ENCODE measurements around the gene ATP2B2. TPM values are rescaled to one million over a fixed set of nuclear protein-coding genes. Genes with fewer than 3 reads are reported as not detected.
A peak's percentile ranks its signal among the peaks of the same experiment; 100 is the strongest.

The ATP2B2 gene
- total and polyA plus RNA-seq, 9 of the 15 experiments (the other 6 are each of a cell fraction or from before 2014, with no cell fraction given) = 0.06 TPM; not detected in 8

DNA sequence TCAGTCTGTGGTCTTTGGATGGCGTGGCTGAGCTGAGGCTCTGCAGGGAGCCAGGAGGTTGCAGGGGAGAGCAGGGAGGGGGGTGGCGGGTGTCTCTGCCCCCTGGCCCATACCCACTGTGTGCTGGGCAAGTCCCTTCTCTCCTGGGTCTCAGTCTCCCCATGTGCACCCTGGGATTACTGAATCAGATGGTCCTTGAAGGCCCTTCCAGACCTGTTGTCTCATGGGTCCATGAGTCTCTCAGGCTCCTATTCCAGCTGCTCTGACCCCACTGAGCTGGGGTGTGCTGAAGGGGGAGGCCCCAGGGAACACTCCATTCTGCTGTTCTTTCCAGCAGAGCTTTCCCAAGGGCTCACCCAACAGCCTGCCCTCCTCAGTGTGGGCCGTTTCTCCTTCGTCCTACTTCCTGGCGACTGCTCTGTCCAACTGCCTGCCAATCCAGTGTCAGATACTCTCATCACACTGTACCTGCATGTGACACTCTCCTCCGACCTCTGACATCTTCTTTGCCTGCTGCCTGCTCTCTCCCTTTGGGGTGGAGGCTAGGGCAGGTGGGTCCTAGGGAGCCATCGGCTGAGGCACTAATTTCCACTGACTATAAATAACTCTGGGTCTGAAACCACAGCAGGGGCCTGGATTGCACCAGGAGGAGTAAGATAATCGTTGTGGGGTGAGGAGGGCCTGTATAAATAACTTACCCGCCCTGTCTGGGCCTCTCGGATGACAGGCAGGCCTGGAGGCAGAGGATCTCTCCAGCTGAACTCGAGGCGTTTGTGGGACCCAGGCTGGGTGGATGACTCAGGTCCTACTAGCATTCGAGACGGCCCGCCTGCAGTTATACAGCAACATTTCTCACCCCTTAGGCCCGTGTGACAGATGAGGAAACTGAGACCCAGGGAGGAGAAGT lies 67.1 kb downstream of the ATP2B2 start (continued):
- TF ChIP-seq TBL1XR1 (IDR thresholded peaks at IDR 0.05; ENCODE audit: low read length in 2 of 2) = no peak
- TF ChIP-seq TEAD2 (tag; IDR thresholded peaks at IDR 0.05) = no peak
- TF ChIP-seq, protein P1, sequence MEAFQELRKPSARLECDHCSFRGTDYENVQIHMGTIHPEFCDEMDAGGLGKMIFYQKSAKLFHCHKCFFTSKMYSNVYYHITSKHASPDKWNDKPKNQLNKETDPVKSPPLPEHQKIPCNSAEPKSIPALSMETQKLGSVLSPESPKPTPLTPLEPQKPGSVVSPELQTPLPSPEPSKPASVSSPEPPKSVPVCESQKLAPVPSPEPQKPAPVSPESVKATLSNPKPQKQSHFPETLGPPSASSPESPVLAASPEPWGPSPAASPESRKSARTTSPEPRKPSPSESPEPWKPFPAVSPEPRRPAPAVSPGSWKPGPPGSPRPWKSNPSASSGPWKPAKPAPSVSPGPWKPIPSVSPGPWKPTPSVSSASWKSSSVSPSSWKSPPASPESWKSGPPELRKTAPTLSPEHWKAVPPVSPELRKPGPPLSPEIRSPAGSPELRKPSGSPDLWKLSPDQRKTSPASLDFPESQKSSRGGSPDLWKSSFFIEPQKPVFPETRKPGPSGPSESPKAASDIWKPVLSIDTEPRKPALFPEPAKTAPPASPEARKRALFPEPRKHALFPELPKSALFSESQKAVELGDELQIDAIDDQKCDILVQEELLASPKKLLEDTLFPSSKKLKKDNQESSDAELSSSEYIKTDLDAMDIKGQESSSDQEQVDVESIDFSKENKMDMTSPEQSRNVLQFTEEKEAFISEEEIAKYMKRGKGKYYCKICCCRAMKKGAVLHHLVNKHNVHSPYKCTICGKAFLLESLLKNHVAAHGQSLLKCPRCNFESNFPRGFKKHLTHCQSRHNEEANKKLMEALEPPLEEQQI (IDR thresholded peaks at IDR 0.05) = no peak
- no peak for TF ChIP-seq SAFB2 (IDR thresholded peaks at IDR 0.05; ENCODE audit: borderline replicate concordance, low read depth, low read length, severe bottlenecking)
- TF ChIP-seq NFATC3 (IDR thresholded peaks at IDR 0.05) = no peak
- no peak for TF ChIP-seq ZNF253 (CRISPR knock-in tag; conservative IDR thresholded peaks at IDR 0.05)
- TF ChIP-seq FOXA3 (CRISPR knock-in tag; conservative IDR thresholded peaks at IDR 0.05 in 1 of 2, IDR thresholded peaks at IDR 0.05 in 1 of 2) = peak in 1 of 2 experiments; percentile 57; a peak in 1 of 4 replicates
- no peak for TF ChIP-seq ZNF274 (IDR thresholded peaks at IDR 0.05; ENCODE audit: borderline replicate concordance, low read depth, low read length)
- TF ChIP-seq, protein P2, sequence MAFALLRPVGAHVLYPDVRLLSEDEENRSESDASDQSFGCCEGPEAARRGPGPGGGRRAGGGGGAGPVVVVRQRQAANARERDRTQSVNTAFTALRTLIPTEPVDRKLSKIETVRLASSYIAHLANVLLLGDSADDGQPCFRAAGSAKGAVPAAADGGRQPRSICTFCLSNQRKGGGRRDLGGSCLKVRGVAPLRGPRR (CRISPR knock-in tag; IDR thresholded peaks at IDR 0.05) = no peak
- no peak for TF ChIP-seq CBX1 (IDR thresholded peaks at IDR 0.05; ENCODE audit: low read depth)
- TF ChIP-seq HDAC3 (IDR thresholded peaks at IDR 0.05; ENCODE audit: borderline replicate concordance, partially characterized antibody) = no peak
- TF ChIP-seq, protein P3, sequence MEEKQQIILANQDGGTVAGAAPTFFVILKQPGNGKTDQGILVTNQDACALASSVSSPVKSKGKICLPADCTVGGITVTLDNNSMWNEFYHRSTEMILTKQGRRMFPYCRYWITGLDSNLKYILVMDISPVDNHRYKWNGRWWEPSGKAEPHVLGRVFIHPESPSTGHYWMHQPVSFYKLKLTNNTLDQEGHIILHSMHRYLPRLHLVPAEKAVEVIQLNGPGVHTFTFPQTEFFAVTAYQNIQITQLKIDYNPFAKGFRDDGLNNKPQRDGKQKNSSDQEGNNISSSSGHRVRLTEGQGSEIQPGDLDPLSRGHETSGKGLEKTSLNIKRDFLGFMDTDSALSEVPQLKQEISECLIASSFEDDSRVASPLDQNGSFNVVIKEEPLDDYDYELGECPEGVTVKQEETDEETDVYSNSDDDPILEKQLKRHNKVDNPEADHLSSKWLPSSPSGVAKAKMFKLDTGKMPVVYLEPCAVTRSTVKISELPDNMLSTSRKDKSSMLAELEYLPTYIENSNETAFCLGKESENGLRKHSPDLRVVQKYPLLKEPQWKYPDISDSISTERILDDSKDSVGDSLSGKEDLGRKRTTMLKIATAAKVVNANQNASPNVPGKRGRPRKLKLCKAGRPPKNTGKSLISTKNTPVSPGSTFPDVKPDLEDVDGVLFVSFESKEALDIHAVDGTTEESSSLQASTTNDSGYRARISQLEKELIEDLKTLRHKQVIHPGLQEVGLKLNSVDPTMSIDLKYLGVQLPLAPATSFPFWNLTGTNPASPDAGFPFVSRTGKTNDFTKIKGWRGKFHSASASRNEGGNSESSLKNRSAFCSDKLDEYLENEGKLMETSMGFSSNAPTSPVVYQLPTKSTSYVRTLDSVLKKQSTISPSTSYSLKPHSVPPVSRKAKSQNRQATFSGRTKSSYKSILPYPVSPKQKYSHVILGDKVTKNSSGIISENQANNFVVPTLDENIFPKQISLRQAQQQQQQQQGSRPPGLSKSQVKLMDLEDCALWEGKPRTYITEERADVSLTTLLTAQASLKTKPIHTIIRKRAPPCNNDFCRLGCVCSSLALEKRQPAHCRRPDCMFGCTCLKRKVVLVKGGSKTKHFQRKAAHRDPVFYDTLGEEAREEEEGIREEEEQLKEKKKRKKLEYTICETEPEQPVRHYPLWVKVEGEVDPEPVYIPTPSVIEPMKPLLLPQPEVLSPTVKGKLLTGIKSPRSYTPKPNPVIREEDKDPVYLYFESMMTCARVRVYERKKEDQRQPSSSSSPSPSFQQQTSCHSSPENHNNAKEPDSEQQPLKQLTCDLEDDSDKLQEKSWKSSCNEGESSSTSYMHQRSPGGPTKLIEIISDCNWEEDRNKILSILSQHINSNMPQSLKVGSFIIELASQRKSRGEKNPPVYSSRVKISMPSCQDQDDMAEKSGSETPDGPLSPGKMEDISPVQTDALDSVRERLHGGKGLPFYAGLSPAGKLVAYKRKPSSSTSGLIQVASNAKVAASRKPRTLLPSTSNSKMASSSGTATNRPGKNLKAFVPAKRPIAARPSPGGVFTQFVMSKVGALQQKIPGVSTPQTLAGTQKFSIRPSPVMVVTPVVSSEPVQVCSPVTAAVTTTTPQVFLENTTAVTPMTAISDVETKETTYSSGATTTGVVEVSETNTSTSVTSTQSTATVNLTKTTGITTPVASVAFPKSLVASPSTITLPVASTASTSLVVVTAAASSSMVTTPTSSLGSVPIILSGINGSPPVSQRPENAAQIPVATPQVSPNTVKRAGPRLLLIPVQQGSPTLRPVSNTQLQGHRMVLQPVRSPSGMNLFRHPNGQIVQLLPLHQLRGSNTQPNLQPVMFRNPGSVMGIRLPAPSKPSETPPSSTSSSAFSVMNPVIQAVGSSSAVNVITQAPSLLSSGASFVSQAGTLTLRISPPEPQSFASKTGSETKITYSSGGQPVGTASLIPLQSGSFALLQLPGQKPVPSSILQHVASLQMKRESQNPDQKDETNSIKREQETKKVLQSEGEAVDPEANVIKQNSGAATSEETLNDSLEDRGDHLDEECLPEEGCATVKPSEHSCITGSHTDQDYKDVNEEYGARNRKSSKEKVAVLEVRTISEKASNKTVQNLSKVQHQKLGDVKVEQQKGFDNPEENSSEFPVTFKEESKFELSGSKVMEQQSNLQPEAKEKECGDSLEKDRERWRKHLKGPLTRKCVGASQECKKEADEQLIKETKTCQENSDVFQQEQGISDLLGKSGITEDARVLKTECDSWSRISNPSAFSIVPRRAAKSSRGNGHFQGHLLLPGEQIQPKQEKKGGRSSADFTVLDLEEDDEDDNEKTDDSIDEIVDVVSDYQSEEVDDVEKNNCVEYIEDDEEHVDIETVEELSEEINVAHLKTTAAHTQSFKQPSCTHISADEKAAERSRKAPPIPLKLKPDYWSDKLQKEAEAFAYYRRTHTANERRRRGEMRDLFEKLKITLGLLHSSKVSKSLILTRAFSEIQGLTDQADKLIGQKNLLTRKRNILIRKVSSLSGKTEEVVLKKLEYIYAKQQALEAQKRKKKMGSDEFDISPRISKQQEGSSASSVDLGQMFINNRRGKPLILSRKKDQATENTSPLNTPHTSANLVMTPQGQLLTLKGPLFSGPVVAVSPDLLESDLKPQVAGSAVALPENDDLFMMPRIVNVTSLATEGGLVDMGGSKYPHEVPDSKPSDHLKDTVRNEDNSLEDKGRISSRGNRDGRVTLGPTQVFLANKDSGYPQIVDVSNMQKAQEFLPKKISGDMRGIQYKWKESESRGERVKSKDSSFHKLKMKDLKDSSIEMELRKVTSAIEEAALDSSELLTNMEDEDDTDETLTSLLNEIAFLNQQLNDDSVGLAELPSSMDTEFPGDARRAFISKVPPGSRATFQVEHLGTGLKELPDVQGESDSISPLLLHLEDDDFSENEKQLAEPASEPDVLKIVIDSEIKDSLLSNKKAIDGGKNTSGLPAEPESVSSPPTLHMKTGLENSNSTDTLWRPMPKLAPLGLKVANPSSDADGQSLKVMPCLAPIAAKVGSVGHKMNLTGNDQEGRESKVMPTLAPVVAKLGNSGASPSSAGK (IDR thresholded peaks at IDR 0.05) = no peak
